K562 (cell line): Measurements from ENCODE around the gene HOXB8. TPM values are rescaled to one million over a fixed set of nuclear protein-coding genes. Genes with fewer than 3 reads are reported as not detected.

ENCODE experiments used
- ATAC-seq: fragments of 200-7000 bp; cut with Tn5 transposase; 3 replicates; pipeline ENCODE4 v1.9.1; 2020; ENCODE audit warnings: moderate library complexity
- BruUV-seq: library from RNA; stranded (reverse); fragments of 400-500 nt; replicated peaks from 2 replicates; lab custom pipeline; 2021; lab: Mats Ljungman, UMichigan
- CTCF ChIA-PET: fragments of 300-600 bp; formaldehyde crosslinking; extraction: SDS; loops from one replicate; lab custom pipeline; 2021; ENCODE audit warnings: low intra/inter-chr PET ratio; lab: Yijun Ruan, JAX
- POLR2A ChIA-PET: fragments of 300-600, 350-650 bp; sonication (Branson Sonifier 250); formaldehyde crosslinking; extraction: SDS; loops from one replicate; lab custom pipeline; 2021; ENCODE audit warnings: antibody characterized with exemption, inconsistent platforms; lab: Yijun Ruan, JAX
- DNase-seq, 4 experiments: peaks; one replicate each; pipeline versions ENCODE4 v3.0.0 to v3.0.0-alpha.2; 2011 to 2018; ENCODE audit warnings: low spot score in 3 of 4, mixed read lengths in 3 of 4; ENCODE audit errors: extremely low read depth in 1 of 4
- FAIRE-seq: peaks from 2 replicates; lab custom pipeline; 2011; peaks lifted over from hg19 to GRCh38; lab: Jason Lieb, UNC
- H2AFZ ChIP-seq: 2 replicates; pipeline ENCODE4 v1.6.0; 2011; ENCODE audit warnings: low read depth, low read length, control low read depth, inconsistent platforms
- H3K27ac ChIP-seq: fragments of 200-600 bp; 3 replicates; pipeline ENCODE4 v1.8.0; 2011; ENCODE audit warnings: low read depth, mild to moderate bottlenecking, control low read depth, inconsistent platforms, low read length, moderate library complexity, mixed read lengths; ENCODE audit errors: extremely low read depth
- H3K27me3 ChIP-seq, 2 experiments: fragments of 300-600 bp in 1 of 2; 2 replicates in 1 of 2; 3 replicates in 1 of 2; pipeline versions ENCODE4 v1.6.0 to v1.8.0; 2011; ENCODE audit warnings: inconsistent platforms in 2 of 2, low read length in 2 of 2, mild to moderate bottlenecking in 1 of 2, mixed read lengths in 1 of 2, moderate library complexity in 1 of 2; ENCODE audit not compliant: control insufficient read depth in 2 of 2, insufficient read depth in 2 of 2
- H3K36me3 ChIP-seq: fragments of 300-600 bp; 3 replicates; pipeline ENCODE4 v1.8.0; 2011; ENCODE audit warnings: mild to moderate bottlenecking, low read length, inconsistent platforms; ENCODE audit not compliant: control insufficient read depth, insufficient read depth
- H3K4me1 ChIP-seq, 2 experiments: fragments of 200-600 bp in 1 of 2; replicated peaks in 1 of 2; 2 replicates in 1 of 2; 3 replicates in 1 of 2; pipeline versions ENCODE4 v1.5.1 to v1.8.0; 2011; ENCODE audit warnings: inconsistent platforms in 2 of 2, low read length in 2 of 2, mild to moderate bottlenecking in 1 of 2, mixed read lengths in 1 of 2, moderate library complexity in 1 of 2; ENCODE audit not compliant: control insufficient read depth in 2 of 2, insufficient read depth in 2 of 2
- H3K4me2 ChIP-seq: 2 replicates; pipeline ENCODE4 v1.6.1; 2011; ENCODE audit warnings: low read length, control low read depth, inconsistent platforms, mixed read lengths; ENCODE audit not compliant: insufficient read depth
- H3K4me3 ChIP-seq: fragments of 200-600 bp; sonication (generic), shearing (Covaris generic); 2 replicates; pipeline ENCODE4 v1.5.1; 2016; ENCODE audit warnings: control low read depth, inconsistent platforms
- H3K79me2 ChIP-seq: fragments of 200-600 bp; 3 replicates; pipeline ENCODE4 v1.8.0; 2011; ENCODE audit warnings: low read length, inconsistent platforms; ENCODE audit not compliant: control insufficient read depth, insufficient read depth
- H3K9ac ChIP-seq, 2 experiments: 2 replicates each; pipeline versions ENCODE4 v1.6.0 to v1.6.1; 2011; ENCODE audit warnings: low read depth in 2 of 2, low read length in 2 of 2, control low read depth in 1 of 2, inconsistent platforms in 1 of 2, mild to moderate bottlenecking in 1 of 2, mixed read lengths in 1 of 2; ENCODE audit not compliant: insufficient read depth in 1 of 2
- H3K9me1 ChIP-seq: one replicate; pipeline ENCODE4 v1.6.0; 2011; ENCODE audit warnings: inconsistent platforms, mild to moderate bottlenecking, low read length, moderate library complexity; ENCODE audit not compliant: control insufficient read depth, insufficient read depth
- H3K9me3 ChIP-seq: replicated peaks from 2 replicates; pipeline ENCODE4 v1.5.1; 2011; ENCODE audit warnings: low read depth, low read length, inconsistent platforms; ENCODE audit not compliant: control insufficient read depth, insufficient read depth
- H4K20me1 ChIP-seq: replicated peaks from 2 replicates; pipeline ENCODE4 v1.6.1; 2011; ENCODE audit warnings: low read length, inconsistent platforms, mixed read lengths; ENCODE audit not compliant: control insufficient read depth, insufficient read depth
- E4F1 ChIP-seq: fragments of 250-450 bp; sonication (Bioruptor Pico); IDR thresholded peaks from 2 replicates; pipeline ENCODE4 v1.5.0; 2021; ENCODE audit warnings: mild to moderate bottlenecking, borderline replicate concordance
- ELF4 ChIP-seq: fragments of 450-650 bp; formaldehyde crosslinking; IDR thresholded peaks from 2 replicates; pipeline ENCODE4 v1.4.0; 2022; ENCODE audit warnings: missing genetic modification characterization
- IRF9 ChIP-seq: fragments of 450-650 bp; IDR thresholded peaks from 2 replicates; pipeline ENCODE4 v1.6.1; 2016; ENCODE audit warnings: missing biosample characterization, missing genetic modification characterization
- MNT ChIP-seq, 2 experiments: fragments of 450-650 bp; conservative IDR thresholded peaks; 2 replicates each; pipeline ENCODE4 v1.6.1; 2017; ENCODE audit warnings: mild to moderate bottlenecking in 2 of 2, moderate library complexity in 2 of 2
- RREB1 ChIP-seq: fragments of 250-450 bp; sonication (Bioruptor Pico); IDR thresholded peaks from 2 replicates; pipeline ENCODE4 v1.4.0; 2020
- SOX6 ChIP-seq: fragments of 450-650 bp; IDR thresholded peaks from 2 replicates; pipeline ENCODE4 v1.6.1; 2014; ENCODE audit warnings: mild to moderate bottlenecking
- SP1 ChIP-seq: sonication (generic); formaldehyde crosslinking; IDR thresholded peaks from 2 replicates; pipeline ENCODE4 v1.8.1; 2022; ENCODE audit warnings: mild to moderate bottlenecking, missing genetic modification reagents
- TAL1 ChIP-seq: fragments of 450-650 bp; IDR thresholded peaks from 2 replicates; pipeline ENCODE4 v1.6.1; 2016; ENCODE audit warnings: mild to moderate bottlenecking
- TBP ChIP-seq: optimal IDR thresholded peaks from 2 replicates; pipeline ENCODE3; 2011; ENCODE audit warnings: low read depth, low read length, improper control_type of control experiment
- THRAP3 ChIP-seq: fragments of 450-650 bp; IDR thresholded peaks from 2 replicates; pipeline ENCODE4 v1.6.1; 2016; ENCODE audit warnings: mild to moderate bottlenecking, inconsistent platforms, borderline replicate concordance
- ZNF695 ChIP-seq: fragments of 450-650 bp; formaldehyde crosslinking; IDR thresholded peaks from 2 replicates; pipeline ENCODE4 v1.4.0; 2020; ENCODE audit warnings: mild to moderate bottlenecking, moderate library complexity
- WGBS: fragments of 100-300 bp; shearing (Covaris generic); methylation state at CpG from one replicate; pipeline ENCODE4 v1.1.6; 2016; ENCODE audit warnings: low coverage, mixed read lengths; ENCODE audit not compliant: insufficient coverage; ENCODE audit errors: missing lambda C conversion rate; 5-methylcytosine and 5-hydroxymethylcytosine counted together
- in situ Hi-C: fragments of 300-500 bp; cut with MboI; formaldehyde crosslinking; loops from 4 replicates; pipeline ENCODE4 v1.15.0; 2018; ENCODE audit warnings: inconsistent platforms, mixed read lengths
- intact Hi-C: fragments of 100-400 bp; cut with micrococcal nuclease; formaldehyde crosslinking; loops from 2 replicates; pipeline ENCODE4 v1.14.2; 2022
- polyA plus RNA-seq, 8 experiments: library from polyadenylated mRNA; depleted of rRNA in 4 of 8; stranded (reverse) in 5 of 8; unstranded in 3 of 8; fragments of >200 nt; fragmentation: Nextera tagmentation in 2 of 8; fragmentation: Illumina TruSeq in 1 of 8; extraction: Ambion mirVana in 2 of 8; extraction: Trizol in 1 of 8; gene quantifications; 2 replicates each; pipeline versions ENCODE4 v1.2.1 to v1.2.3, GENCODE V29; 2011 to 2014; ENCODE audit warnings: inconsistent platforms in 1 of 8, missing spikeins in 1 of 8
- total RNA-seq, 7 experiments: library from RNA; depleted of rRNA in 6 of 7; stranded (reverse); fragments of >200 nt in 6 of 7; fragmentation: Illumina TruSeq in 2 of 7; extraction: Trizol in 2 of 7; gene quantifications; 2 replicates each; pipeline versions ENCODE4 v1.2.1 to v1.2.3, GENCODE V29; 2011 to 2021; ENCODE audit warnings: low replicate concordance in 1 of 7

Gene HOXB8
- total and polyA plus RNA-seq, 9 of the 15 experiments (the other 6 are each of a cell fraction or from before 2014, with no cell fraction given), result 0.52 to 23.8 (median 3.6) TPM

GRCh38 chr17:48623583-48623982 lies 8.5 kb upstream of the HOXB8 start:
- H3K9me1 ChIP-seq, result no peaks in the 10 kb centered on the region
- ChIA-PET POLR2A (interaction anchor here (0.6 to 3.3 kb wide), 14 partner anchors 9 to 573 kb away, joined by 3 to 21 read pairs (median 4); partner anchors contain the start of genes HOXB5 and SNX11), CTCF (interaction anchor here (0.6 kb wide), 1 partner anchor 198 kb away, joined by 4 read pairs; no protein-coding TSS in a partner anchor)
- ATAC-seq (no peak), DNase-seq (peak in 1 of 4 experiments; percentile 60), FAIRE-seq (no peak)
- H3K9me3 ChIP-seq, result no peaks in the 10 kb centered on the region
- H3K4me1 ChIP-seq, result peaks cover 46 to 65% of the 10 kb centered on the region in 2 experiments
- H3K27me3 ChIP-seq, result no peaks in the 10 kb centered on the region
- in situ Hi-C loops (loop anchor here (10.0 kb wide), 1 partner anchor 589 kb away; the partner anchor contains the start of gene COPZ2), intact Hi-C loops (no loop called here)
- no TSS peak for BruUV-seq
- no peak overlapping the region for H2AFZ ChIP-seq
- peaks cover 91% of the 10 kb centered on the region for H3K79me2 ChIP-seq
- H4K20me1 ChIP-seq, result peaks cover 51% of the 10 kb centered on the region
- peak overlapping the region; percentile 87 to 100; a peak in 3 of 4 replicates for H3K9ac ChIP-seq
- H3K36me3 ChIP-seq, result peaks cover 51% of the 10 kb centered on the region
- peak overlapping the region; percentile 99 for H3K27ac ChIP-seq
- peak overlapping the region; percentile 65 for H3K4me2 ChIP-seq
- H3K4me3 ChIP-seq, result peak overlapping the region; percentile 97
- WGBS, result 0% methylated on average over 4 of the region's 4 CpGs
- no peak for TF ChIP-seq RREB1 (CRISPR knock-in tag)
- no peak for TF ChIP-seq E4F1 (CRISPR knock-in tag)
- peak; percentile 30 for TF ChIP-seq TBP
- 0 out of 2 replicates have a peak, but pooled peaks have one; percentile 29 for TF ChIP-seq SOX6
- TF ChIP-seq ZNF695 (CRISPR knock-in tag), result no peak
- no peak for TF ChIP-seq IRF9
- TF ChIP-seq TAL1, result peak; percentile 77
- TF ChIP-seq SP1 (CRISPR knock-in tag), result 0 out of 2 replicates have a peak, but pooled peaks have one; percentile 43
- TF ChIP-seq ELF4, result peak; percentile 66; the same call in 1 of the 2 replicates
- TF ChIP-seq THRAP3, result no peak
- peak; percentile 30 to 53; a peak in 2 of 4 replicates for TF ChIP-seq MNT (conservative IDR thresholded peaks at IDR 0.05)
